ENCODE measurements around the gene ABI2.
"Not testable (repeated sequence)": the region's sequence is repeated elsewhere in the genome, so short reads cannot be mapped to it uniquely, and the experiment has no call there.

ABI2 gene

GRCh38 chr2:203327901-203328759 lies at the start of gene ABI2:
ABI2 (plus strand) TSS chr2:203328394; CDS start chr2:203328515, 121 bp downstream.
- DNase-seq: peak; percentile 70
- CTCF ChIA-PET: interaction anchor here (0.7 kb wide), 1 partner anchor 12 kb away, joined by 3 read pairs; no protein-coding TSS in a partner anchor
- peak within 1 kb of the TSS; percentile 21 for H3K27ac Mint-ChIP-seq
- no peaks in the 10 kb centered on the region for H3K9me3 Mint-ChIP-seq
- peak within 1 kb of the TSS; percentile 89 for H3K4me3 Mint-ChIP-seq
- peaks cover 28% of the 10 kb centered on the region for H3K4me1 Mint-ChIP-seq
- peaks cover 3% of the 10 kb centered on the region for H3K36me3 Mint-ChIP-seq
- peaks cover 3% of the 10 kb centered on the region for H3K27me3 Mint-ChIP-seq

DNA sequence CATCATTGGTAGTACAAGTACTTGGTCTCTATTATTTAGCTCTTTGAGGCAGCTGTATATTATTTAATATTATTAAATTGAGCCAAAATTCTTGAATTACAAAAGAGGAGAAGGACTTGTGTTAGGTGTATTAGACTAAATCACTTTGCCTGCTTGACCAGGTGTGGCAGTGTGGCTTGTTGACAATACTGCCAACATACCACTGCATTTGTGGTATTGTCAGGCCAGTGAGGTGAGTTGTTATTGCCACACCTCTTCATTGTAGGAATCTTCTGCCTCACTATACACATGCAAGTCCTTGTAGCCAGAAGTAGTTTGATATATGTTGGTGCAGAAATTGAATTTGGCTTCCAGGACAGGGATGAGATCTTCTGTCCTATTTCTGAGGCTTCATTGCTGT lies 48.9 kb upstream of the ABI2 start:
- no peak overlapping the region for H3K27ac Mint-ChIP-seq
- no peaks in the 10 kb centered on the region for H3K9me3 Mint-ChIP-seq
- CTCF ChIA-PET: no interaction called here
- no peaks in the 10 kb centered on the region for H3K27me3 Mint-ChIP-seq
- DNase-seq: no peak
- H3K36me3 Mint-ChIP-seq: peaks cover 36% of the 10 kb centered on the region
- H3K4me1 Mint-ChIP-seq: no peaks in the 10 kb centered on the region
- H3K4me3 Mint-ChIP-seq: no peak overlapping the region

DNA sequence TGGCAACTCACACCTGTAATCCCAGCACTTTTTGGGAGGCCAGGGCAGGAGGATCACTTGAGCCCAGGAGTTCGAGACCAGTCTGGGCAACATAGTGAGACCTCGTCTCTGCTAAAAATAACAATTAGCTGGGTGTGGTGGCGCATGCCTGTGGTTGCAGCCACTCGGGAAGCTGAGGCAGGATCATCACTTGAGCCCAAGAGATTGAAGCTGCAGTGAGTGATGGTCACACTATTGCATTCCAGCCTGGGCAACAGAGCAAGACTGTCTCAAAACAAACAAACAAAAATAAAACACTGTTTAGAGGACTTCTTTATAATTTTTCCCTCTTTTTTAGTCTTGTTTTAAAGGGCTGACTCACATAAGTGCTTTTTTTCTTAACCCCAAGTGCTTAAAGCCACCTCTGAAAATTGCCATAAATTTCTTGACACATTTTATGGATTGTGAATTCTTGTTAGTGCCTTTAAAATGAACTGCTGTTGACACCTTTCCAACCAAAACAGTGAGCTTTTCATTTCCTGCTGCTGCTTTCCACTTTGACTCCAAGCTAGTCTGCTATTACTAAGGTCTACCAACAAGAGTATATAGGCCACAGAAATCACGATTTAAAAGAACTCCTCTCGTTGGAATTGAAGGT lies 47.6 kb upstream of the ABI2 start:
- Mint-ChIP-seq H3K9me3 (no peaks in the 10 kb centered on the region), H3K27me3 (no peaks in the 10 kb centered on the region), H3K4me3 (no peak overlapping the region), H3K36me3 (peaks cover 40% of the 10 kb centered on the region), H3K4me1 (no peaks in the 10 kb centered on the region), H3K27ac (no peak overlapping the region)
- CTCF ChIA-PET: interaction anchor here (0.6 kb wide), 1 partner anchor 349 kb away, joined by 3 read pairs; no protein-coding TSS in a partner anchor
- no peak for DNase-seq

GRCh38 chr2:203282101-203282500 lies 46.1 kb upstream of the ABI2 start:
- peaks cover 37% of the 10 kb centered on the region for H3K36me3 Mint-ChIP-seq
- DNase-seq: no peak
- CTCF ChIA-PET: no interaction called here
- H3K27me3 Mint-ChIP-seq: no peaks in the 10 kb centered on the region
- H3K4me1 Mint-ChIP-seq: no peaks in the 10 kb centered on the region
- no peak overlapping the region for H3K27ac Mint-ChIP-seq
- no peaks in the 10 kb centered on the region for H3K9me3 Mint-ChIP-seq
- no peak overlapping the region for H3K4me3 Mint-ChIP-seq

- Mint-ChIP-seq H3K9me3 (no peaks in the 10 kb centered on the region), H3K4me3 (no peak overlapping the region), H3K27ac (no peak overlapping the region), H3K36me3 (peaks cover 24% of the 10 kb centered on the region), H3K4me1 (no peaks in the 10 kb centered on the region), H3K27me3 (no peaks in the 10 kb centered on the region)
- no peak for DNase-seq
- CTCF ChIA-PET: interaction anchor here (1.2 kb wide), 1 partner anchor 40 kb away, joined by 3 read pairs; no protein-coding TSS in a partner anchor
Observed at GRCh38 chr2:203286532-203286931, 41.7 kb upstream of the ABI2 start.

DNA sequence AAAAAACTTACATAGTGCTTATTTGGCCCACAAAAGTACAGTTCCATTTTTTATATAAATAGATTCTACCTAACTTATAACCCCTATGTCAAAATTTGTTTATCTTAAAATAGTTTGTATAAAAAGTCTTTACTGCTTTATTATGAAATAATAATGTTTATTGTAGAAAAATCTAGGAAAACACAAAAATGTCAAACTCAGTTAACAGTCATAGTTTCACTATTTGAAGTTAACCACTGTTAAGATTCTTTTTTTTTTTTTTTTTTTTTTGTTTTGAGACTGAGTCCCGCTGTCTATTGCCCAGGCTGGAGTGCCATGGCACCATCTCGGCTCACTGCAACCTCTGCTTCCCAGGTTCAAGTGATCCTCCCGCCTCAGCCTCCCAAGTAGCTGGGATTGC lies 26.5 kb upstream of the ABI2 start:
- Mint-ChIP-seq H3K4me3 (no peak overlapping the region), H3K27me3 (no peaks in the 10 kb centered on the region), H3K9me3 (no peaks in the 10 kb centered on the region), H3K36me3 (peaks cover 16% of the 10 kb centered on the region), H3K27ac (no peak overlapping the region), H3K4me1 (no peaks in the 10 kb centered on the region)
- DNase-seq: no peak
- CTCF ChIA-PET: no interaction called here

- CTCF ChIA-PET, DNase-seq, H3K4me3 Mint-ChIP-seq, H3K27me3 Mint-ChIP-seq, H3K27ac Mint-ChIP-seq, H3K9me3 Mint-ChIP-seq, H3K4me1 Mint-ChIP-seq: not testable (repeated sequence)
- H3K36me3 Mint-ChIP-seq: peaks cover 17% of the 10 kb centered on the region
Observed at GRCh38 chr2:203302586-203302985, 25.6 kb upstream of the ABI2 start.

DNA sequence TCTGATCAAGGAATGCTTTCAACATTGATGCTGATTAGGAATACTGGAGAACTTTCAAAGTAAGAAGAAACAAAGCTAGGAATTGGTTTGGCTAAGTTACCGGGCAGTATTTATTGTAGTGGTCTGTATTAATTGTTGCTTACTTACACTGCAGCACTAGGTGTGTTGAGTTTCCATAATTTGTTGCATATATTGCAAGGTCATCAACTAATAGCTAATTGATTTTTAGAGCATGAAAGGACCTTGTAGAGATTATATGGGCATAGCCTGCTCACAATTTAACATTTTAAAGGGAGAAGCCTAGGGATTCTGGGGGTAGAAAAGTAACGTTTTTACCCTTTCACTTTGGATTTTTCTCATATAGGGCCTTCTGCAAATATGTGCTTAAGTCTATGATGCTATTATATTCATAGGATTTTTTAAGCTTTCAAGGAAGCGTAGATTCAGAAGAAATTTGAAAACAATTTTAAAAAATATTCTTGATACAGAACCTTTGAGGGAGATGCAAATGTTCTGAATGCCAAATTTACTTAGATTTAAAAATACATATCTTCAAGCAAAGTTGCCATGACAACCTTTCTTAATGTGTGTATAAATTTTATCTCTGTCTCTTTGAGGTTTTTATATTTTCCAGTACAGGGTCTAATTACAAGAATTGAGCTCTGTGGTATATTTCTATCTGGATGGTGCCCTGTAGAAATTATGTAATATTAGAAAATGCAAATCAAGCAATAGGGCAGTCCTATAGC lies 17.3 kb upstream of the ABI2 start:
- peaks cover 24% of the 10 kb centered on the region for H3K36me3 Mint-ChIP-seq
- H3K27ac Mint-ChIP-seq: no peak overlapping the region
- H3K9me3 Mint-ChIP-seq: no peaks in the 10 kb centered on the region
- CTCF ChIA-PET: no interaction called here
- H3K4me1 Mint-ChIP-seq: peaks cover 2% of the 10 kb centered on the region
- no peak for DNase-seq
- H3K4me3 Mint-ChIP-seq: no peak overlapping the region
- H3K27me3 Mint-ChIP-seq: no peaks in the 10 kb centered on the region

- no peaks in the 10 kb centered on the region for H3K9me3 Mint-ChIP-seq
- CTCF ChIA-PET: interaction anchor here (0.6 to 1.0 kb wide), 2 partner anchors 39 to 264 kb away, joined by 3 read pairs; no protein-coding TSS in a partner anchor
- H3K4me1 Mint-ChIP-seq: peaks cover 28% of the 10 kb centered on the region
- H3K36me3 Mint-ChIP-seq: peaks cover 3% of the 10 kb centered on the region
- peaks cover 3% of the 10 kb centered on the region for H3K27me3 Mint-ChIP-seq
- no peak overlapping the region for H3K4me3 Mint-ChIP-seq
- H3K27ac Mint-ChIP-seq: no peak overlapping the region
- DNase-seq: no peak
Observed at GRCh38 chr2:203326356-203326755, 1.8 kb upstream of the ABI2 start.

- peaks cover 3% of the 10 kb centered on the region for H3K27me3 Mint-ChIP-seq
- no peak for DNase-seq
- CTCF ChIA-PET: no interaction called here
- peaks cover 3% of the 10 kb centered on the region for H3K36me3 Mint-ChIP-seq
- peak overlapping the region; percentile 21 for H3K27ac Mint-ChIP-seq
- H3K9me3 Mint-ChIP-seq: no peaks in the 10 kb centered on the region
- peak overlapping the region; percentile 81 for H3K4me3 Mint-ChIP-seq
- H3K4me1 Mint-ChIP-seq: peaks cover 28% of the 10 kb centered on the region
Observed at GRCh38 chr2:203327582-203327900, 653 bp upstream of the ABI2 start.

GRCh38 chr2:203328760-203329540 lies 756 bp downstream of the ABI2 start:
- Mint-ChIP-seq H3K4me3 (peak overlapping the region; percentile 89), H3K9me3 (no peaks in the 10 kb centered on the region), H3K4me1 (peaks cover 28% of the 10 kb centered on the region), H3K27ac (no peak overlapping the region), H3K36me3 (peaks cover 3% of the 10 kb centered on the region), H3K27me3 (peaks cover 3% of the 10 kb centered on the region)
- peak; percentile 53 for DNase-seq
- CTCF ChIA-PET: interaction anchor here (0.7 kb wide), 1 partner anchor 12 kb away, joined by 3 read pairs; no protein-coding TSS in a partner anchor

DNA sequence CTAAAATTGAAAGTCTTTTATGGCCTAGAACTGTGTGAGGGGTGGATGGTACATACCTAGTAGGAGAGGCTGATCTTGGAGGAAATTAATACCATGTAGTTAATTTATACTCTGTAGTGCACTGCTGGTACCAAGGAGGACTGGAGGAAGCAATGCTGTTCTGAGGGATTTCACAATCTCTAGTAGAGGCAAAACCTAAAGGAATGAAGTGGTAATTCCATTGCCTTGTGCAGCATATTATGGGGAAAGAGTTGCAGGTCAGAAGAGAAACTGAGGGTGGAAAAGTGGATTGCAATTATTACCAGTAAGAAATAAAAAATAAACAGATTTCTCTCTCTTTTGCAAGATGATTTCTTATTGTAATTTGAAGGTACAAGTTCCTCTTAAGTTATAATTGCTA lies 2.2 kb downstream of the ABI2 start:
- Mint-ChIP-seq H3K27me3 (peaks cover 3% of the 10 kb centered on the region), H3K4me1 (peaks cover 28% of the 10 kb centered on the region), H3K4me3 (no peak overlapping the region), H3K9me3 (no peaks in the 10 kb centered on the region), H3K27ac (no peak overlapping the region), H3K36me3 (peaks cover 5% of the 10 kb centered on the region)
- CTCF ChIA-PET: no interaction called here
- no peak for DNase-seq

- Mint-ChIP-seq H3K36me3 (peaks cover 3% of the 10 kb centered on the region), H3K27ac (no peak overlapping the region), H3K4me3 (no peak overlapping the region), H3K27me3 (no peaks in the 10 kb centered on the region), H3K4me1 (no peaks in the 10 kb centered on the region), H3K9me3 (no peaks in the 10 kb centered on the region)
- no peak for DNase-seq
- CTCF ChIA-PET: no interaction called here
Observed at GRCh38 chr2:203338322-203338721, 10.1 kb downstream of the ABI2 start.

All from activated naive CD4-positive, alpha-beta T cell treated with anti-CD3 and anti-CD28 coated beads, Interleukin-2, amount 10 ng/mL, durations not matched to agents 7 days and 5 days (primary cell).